Kidney (tissue), 14 donors: ENCODE results near the gene GPX3. TPM values are rescaled to one million over a fixed set of nuclear protein-coding genes. Genes with fewer than 3 reads are reported as not detected.

Experiments
- DNase-seq, 5 donors: peaks; one replicate each; pipeline ENCODE4 v3.0.0-alpha.2; 2013 to 2020
- FAIRE-seq: peaks from 2 replicates; lab custom pipeline; 2012; peaks lifted over from hg19 to GRCh38; lab: Jason Lieb, UNC
- H3K27ac ChIP-seq, 2 donors: one replicate each; pipeline ENCODE4 v1.7.0; 2013; ENCODE audit warnings: low read depth in 2 of 2, low read length in 2 of 2, inconsistent platforms in 1 of 2
- H3K27me3 ChIP-seq: one replicate; pipeline ENCODE4 v1.7.1; 2013; ENCODE audit warnings: low read length, inconsistent platforms; ENCODE audit not compliant: control insufficient read depth, insufficient read depth
- H3K36me3 ChIP-seq, 3 donors: one replicate each; pipeline versions ENCODE4 v1.7.0 to v1.7.1; 2013; ENCODE audit warnings: low read length in 3 of 3, control low read depth in 1 of 3, inconsistent platforms in 1 of 3; ENCODE audit not compliant: insufficient read depth in 3 of 3, control insufficient read depth in 2 of 3
- H3K4me1 ChIP-seq, 3 donors: one replicate each; pipeline versions ENCODE4 v1.7.0 to v1.7.1; 2013; ENCODE audit warnings: low read length in 3 of 3, inconsistent platforms in 1 of 3, low read depth in 1 of 3; ENCODE audit not compliant: control insufficient read depth in 2 of 3, insufficient read depth in 2 of 3
- H3K4me3 ChIP-seq, 3 donors: one replicate each; pipeline versions ENCODE4 v1.7.0 to v1.8.1; 2013; ENCODE audit warnings: low read length in 3 of 3, control low read depth in 1 of 3, inconsistent platforms in 1 of 3
- H3K9ac ChIP-seq, 3 donors: one replicate each; pipeline versions ENCODE4 v1.7.0 to v1.7.1; 2013; ENCODE audit warnings: low read length in 3 of 3, control low read depth in 1 of 3, inconsistent platforms in 1 of 3
- H3K9me3 ChIP-seq, 3 donors: one replicate each; pipeline versions ENCODE4 v1.7.0 to v1.7.1; 2013; ENCODE audit warnings: low read length in 3 of 3, control low read depth in 1 of 3, inconsistent platforms in 1 of 3; ENCODE audit not compliant: control insufficient read depth in 2 of 3, insufficient read depth in 1 of 3
- CTCF ChIP-seq: IDR thresholded peaks from 3 replicates; pipeline ENCODE4 v1.5.1; 2012; ENCODE audit warnings: mild to moderate bottlenecking, moderate library complexity, borderline replicate concordance; ENCODE audit not compliant: insufficient read depth; ENCODE audit errors: extremely low read depth
- intact Hi-C: fragments of 100-400 bp; cut with DNase I; formaldehyde crosslinking; loops from one replicate; pipeline ENCODE4 v1.11.1; 2022
- polyA plus RNA-seq: library from polyadenylated mRNA; stranded (reverse); fragments of 350-450 nt; fragmentation: Illumina TruSeq; extraction: RNeasy Lipid Tissue Mini Kit (QIAGEN cat#74804); gene quantifications from one replicate; pipeline ENCODE4 v1.2.3, GENCODE V29; 2014; ENCODE audit warnings: low read depth, low replicate concordance; ENCODE audit not compliant: insufficient read depth
- total RNA-seq: library from RNA; stranded (reverse); fragmentation: NEBNext Ultra II Directional; extraction: Animal tissue kit (Norgen Biotek cat#: 25700); gene quantifications from one replicate; pipeline ENCODE4 v1.2.1, GENCODE V29; 2021
- donor health status: control.
- donor health status: control.
- donor health status: control.
- donor health status: control.
- donor health status: control.
- donor health status: DM: yes; HTN: yes; CAD: no.
- donor health status: Normal renal cell carcinoma (clear cell type).

GPX3 gene
- total and polyA plus RNA-seq, 2 donors from 2014 or later: 1,327 to 27,893 TPM

GRCh38 chr5:151048526-151048925, 28.1 kb downstream of the GPX3 start:
- TF ChIP-seq CTCF: peak; percentile 25
- H3K4me3 ChIP-seq: no peak overlapping the region
- no peaks in the 10 kb centered on the region for H3K9me3 ChIP-seq
- H3K27me3 ChIP-seq: no peaks in the 10 kb centered on the region
- no peak overlapping the region for H3K27ac ChIP-seq
- no peak for FAIRE-seq
- peak overlapping the region in 1 of 3 donors; percentile 28 for H3K9ac ChIP-seq
- peaks cover 6 to 58% (median 38%) of the 10 kb centered on the region in 3 donors for H3K36me3 ChIP-seq
- H3K4me1 ChIP-seq: peaks cover 0 to 18% (median 13%) of the 10 kb centered on the region in 3 donors
- no peak for DNase-seq
- intact Hi-C loops: no loop called here

- peak; percentile 75 to 88 (median 83) for DNase-seq
- Histone ChIP-seq H3K27ac (peak overlapping the region in 1 of 2 donors; percentile 8), H3K36me3 (peaks cover 6 to 65% (median 40%) of the 10 kb centered on the region in 3 donors), H3K4me3 (no peak overlapping the region), H3K27me3 (no peaks in the 10 kb centered on the region), H3K4me1 (peaks cover 0 to 14% (median 13%) of the 10 kb centered on the region in 3 donors), H3K9me3 (no peaks in the 10 kb centered on the region), H3K9ac (peak overlapping the region in 1 of 3 donors; percentile 10)
- no peak for FAIRE-seq
- intact Hi-C loops: loop anchor here (5.0 kb wide), 1 partner anchor 66 kb away; no protein-coding TSS in a partner anchor
- TF ChIP-seq CTCF: peak; percentile 95
These were observed 30.9 kb downstream of the GPX3 start for GRCh38 chr5:151051066-151051930.

- Histone ChIP-seq H3K27ac (peak overlapping the region in 1 of 2 donors; percentile 8), H3K27me3 (no peaks in the 10 kb centered on the region), H3K9ac (peak overlapping the region in 1 of 3 donors; percentile 14), H3K9me3 (no peaks in the 10 kb centered on the region), H3K36me3 (peaks cover 6 to 69% (median 39%) of the 10 kb centered on the region in 3 donors), H3K4me3 (no peak overlapping the region), H3K4me1 (peaks cover 0 to 14% (median 13%) of the 10 kb centered on the region in 3 donors)
- DNase-seq: peak in 1 of 5 donors; percentile 56
- no peak for TF ChIP-seq CTCF
- intact Hi-C loops: loop anchor here (5.0 kb wide), 1 partner anchor 65 kb away; no protein-coding TSS in a partner anchor
- FAIRE-seq: no peak
These were observed 31.7 kb downstream of the GPX3 start for GRCh38 chr5:151051931-151052608.
